GM18909 (cell line): ENCODE data around the gene KIFC1.

Source experiments
- ATAC-seq: cut with Tn5 transposase; IDR thresholded peaks from one replicate; pipeline ENCODE4 v1.9.1; 2021; ENCODE audit warnings: mild to moderate bottlenecking; ENCODE audit not compliant: unreplicated experiment, poor library complexity

KIFC1 gene

GRCh38 chr6:33424855-33425667 lies 33.4 kb downstream of the KIFC1 start:
- no peak for ATAC-seq

DNA sequence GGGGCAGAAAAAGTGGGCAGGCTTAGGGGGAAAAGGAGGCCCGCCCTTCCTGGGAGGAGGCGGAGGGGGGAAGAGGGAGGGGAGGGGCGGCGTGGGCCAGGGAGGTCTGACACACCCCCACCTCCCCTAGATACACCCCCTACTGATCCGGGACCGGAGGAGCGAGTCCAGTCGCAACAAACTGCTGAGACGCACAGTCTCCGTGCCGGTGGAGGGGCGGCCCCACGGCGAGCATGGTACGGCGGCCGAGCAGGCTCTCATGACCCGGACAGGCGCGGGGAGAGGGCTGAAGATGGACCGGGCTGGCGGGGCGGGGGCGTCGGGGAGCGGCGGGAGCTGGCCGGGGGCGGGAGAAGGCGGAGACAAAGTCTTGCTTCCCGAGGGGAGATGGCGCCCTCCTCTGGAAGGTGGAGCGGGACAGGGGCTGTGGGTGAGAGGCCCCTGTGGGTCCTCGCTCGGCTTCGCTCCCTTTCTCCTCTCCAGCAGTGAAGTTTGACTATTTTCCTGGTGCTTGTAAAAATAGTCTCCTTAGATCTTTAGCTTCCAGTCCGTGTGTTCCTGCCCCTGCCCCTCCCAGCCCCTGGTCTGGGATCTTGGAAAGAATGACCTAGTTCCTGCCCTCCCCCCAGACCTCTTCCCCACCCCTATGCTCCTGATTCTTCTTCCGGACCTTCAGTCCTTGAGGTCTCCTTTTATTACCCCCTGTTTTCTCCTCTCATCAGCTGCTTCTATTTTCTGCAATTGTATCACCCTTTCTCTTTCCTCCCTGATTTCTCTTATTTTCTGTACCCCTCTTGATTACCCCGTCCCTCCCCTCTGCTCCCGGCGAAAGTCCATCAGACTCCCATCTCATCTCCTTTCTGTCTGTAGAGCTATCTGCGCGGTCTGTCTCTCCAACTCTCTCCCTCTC lies 34.3 kb downstream of the KIFC1 start:
- peak; percentile 41 for ATAC-seq

DNA sequence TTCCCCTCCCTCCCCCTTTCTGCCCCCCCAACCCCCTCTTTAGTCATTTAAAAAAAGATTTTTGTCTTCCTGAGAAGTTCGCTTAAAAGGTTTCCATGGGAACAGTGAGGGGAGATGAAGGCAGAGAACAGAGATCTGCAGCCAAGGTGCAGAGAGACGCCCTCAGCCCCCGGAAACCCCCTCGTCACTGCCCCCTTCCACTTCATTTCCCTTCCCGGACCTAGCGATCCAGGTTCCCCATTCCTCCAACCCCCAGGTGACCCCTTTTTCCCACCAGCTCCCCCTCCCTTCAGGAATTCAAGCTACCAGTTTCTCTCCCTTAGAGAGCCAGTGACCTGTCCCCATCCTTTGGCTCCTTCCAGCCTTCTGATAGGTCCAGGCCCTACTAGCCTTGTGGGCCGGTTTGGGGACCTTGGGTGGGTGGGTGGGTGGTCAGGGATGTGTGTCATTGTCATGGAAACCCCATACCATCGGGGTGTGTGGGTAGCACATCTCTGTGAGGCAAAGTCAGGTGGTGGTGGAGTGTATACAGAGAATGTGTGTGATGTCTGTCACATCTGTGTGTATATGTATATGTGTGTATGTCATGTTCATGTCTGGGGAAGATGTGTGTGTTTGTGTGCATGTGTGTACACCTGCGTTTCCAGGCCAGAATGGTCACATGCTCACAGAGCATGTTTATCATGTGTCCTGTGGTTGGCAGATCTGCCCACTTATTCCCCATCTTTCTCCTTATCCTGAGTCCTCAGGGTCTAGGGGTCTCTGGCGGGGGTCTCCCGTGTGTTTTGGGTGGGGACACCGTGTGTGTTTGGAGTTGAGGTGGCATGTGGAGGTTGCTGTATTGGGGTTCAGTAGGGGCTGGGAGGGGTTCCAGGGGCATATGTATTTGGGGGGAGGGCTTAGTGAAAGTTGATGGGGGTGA lies 35.2 kb downstream of the KIFC1 start:
- no peak for ATAC-seq

DNA sequence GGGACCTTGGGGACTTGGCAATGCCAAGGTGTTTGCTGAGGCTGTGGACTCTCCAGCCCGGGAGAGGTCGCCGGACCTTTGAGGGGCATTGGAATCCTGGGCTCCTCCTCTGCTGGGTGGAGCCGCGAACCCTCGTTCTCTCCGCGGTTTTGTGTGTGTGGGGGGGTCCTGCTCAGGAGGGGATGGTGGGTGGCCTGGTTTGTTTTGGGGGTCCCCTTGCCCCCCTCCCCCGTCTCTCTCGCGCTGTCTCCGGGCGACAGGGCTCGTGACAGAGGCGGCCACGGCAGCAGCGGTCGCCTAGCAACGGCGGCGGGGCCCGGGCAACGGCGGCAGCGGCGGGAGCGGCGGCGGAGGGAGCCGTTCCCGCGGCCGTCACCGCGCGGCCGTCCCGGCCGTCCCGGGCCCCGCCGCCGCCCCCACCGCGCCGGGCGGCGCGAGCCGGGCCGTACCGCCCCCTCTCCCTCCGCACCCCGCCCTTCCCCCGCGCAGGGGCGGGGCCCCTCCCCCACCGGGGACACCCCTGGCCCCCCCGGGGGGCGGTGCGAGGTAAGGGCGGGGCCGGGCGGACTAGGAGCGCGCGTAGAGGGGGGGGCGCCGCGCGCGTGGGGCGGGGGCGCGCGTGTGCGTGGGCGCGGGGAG lies 36.1 kb downstream of the KIFC1 start:
- ATAC-seq = no peak

GRCh38 chr6:33428224-33428965 lies 36.8 kb downstream of the KIFC1 start:
- ATAC-seq = no peak

- ATAC-seq = no peak
These were observed 37.5 kb downstream of the KIFC1 start for GRCh38 chr6:33428966-33429749.

GRCh38 chr6:33429750-33430052 lies 38.1 kb downstream of the KIFC1 start:
- no peak for ATAC-seq

DNA sequence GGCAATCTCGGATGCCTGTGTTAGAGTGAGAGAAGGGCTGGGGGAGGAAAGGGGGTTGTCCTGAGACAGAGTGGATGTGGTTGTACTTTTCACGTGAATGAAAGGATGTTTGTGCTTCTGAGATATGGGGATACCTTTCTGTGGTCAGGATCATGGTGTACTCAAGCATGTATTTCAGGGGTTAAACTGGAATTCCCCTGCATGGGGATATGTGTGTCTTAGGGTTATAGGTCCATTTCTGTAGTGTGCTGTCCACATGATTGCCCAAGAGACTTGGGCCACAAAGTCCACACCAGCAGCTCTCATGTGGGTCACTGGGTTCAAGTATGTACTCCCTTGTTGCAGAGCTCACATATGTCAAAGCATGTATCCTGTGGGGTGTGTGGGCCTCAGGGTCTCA lies 38.7 kb downstream of the KIFC1 start:
- no peak for ATAC-seq

DNA sequence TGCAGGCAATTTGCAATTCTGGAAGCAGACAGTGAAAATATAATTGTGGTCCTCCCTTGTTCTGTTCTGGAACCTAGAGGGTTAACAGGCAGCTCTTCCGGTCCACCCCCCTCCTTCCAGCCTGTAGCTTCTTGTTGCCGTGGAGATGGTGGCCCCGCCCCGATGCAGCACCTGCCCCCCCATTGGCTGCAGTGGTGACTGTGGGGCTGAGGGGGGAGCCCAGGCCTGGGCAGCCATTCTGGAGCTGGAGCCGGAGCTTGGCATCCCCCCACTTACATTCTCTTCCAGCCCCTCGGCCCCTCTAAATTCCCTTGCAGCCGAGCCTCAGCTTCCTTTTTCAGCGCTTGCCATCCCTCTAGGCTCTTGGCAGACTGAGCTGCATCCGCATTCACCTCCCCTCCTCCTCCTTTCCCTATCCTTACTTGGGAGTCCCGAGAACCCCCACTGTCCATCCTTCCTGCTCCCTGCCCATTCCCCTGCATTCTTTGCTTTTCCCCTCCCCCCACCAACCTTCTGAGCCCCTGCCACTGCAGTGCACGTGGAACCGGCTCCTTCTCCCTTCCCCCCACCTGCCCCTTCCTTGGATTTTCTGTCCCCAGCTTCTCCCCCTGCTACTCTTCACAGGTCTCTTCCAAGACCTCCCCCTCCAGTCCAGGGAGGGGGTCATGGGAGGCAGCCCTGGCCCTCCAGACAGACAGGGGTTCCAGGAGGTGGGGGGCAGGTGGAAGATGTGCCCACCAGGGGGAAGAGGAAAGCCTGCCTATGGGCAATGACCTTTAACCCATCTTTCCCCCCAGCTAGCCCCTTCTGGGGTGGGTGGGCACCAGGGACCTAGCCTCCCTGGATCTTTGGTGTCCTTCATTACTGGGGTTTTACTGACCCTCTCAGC lies 39.6 kb downstream of the KIFC1 start:
- ATAC-seq = no peak

DNA sequence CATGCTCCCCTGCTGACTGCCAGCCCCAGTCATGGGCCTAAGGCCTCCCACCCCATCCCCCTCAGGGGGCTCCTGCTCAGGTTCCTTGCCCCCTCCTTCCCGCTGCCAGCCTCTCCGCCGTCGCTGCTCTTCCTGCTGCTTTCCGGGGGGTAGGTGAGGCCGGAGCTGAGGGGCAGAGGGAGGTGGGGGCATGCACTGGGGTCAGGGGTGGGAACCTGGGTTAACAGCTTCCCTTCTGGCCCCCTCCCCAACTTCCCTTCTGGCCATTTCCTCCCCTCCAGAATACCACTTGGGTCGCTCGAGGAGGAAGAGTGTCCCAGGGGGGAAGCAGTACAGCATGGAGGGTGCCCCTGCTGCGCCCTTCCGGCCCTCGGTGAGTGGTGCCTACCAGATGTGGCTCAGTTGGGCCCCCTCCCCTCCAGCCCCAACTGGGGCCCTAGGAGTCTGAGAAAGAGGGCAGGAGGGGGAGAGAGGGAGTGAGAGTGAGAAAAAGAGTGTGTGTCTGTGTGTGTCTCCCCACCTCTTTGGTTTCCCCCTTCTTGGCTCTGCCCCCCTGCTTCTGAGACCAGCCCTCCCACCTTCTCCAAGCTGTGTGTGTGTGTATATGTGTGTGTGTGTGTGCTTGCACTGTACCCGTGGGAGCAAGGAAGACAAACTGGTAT lies 40.4 kb downstream of the KIFC1 start:
- no peak for ATAC-seq

GRCh38 chr6:33432546-33432945 lies 40.9 kb downstream of the KIFC1 start:
- no peak for ATAC-seq

GRCh38 chr6:33433001-33433543 lies 41.4 kb downstream of the KIFC1 start:
- no peak for ATAC-seq

DNA sequence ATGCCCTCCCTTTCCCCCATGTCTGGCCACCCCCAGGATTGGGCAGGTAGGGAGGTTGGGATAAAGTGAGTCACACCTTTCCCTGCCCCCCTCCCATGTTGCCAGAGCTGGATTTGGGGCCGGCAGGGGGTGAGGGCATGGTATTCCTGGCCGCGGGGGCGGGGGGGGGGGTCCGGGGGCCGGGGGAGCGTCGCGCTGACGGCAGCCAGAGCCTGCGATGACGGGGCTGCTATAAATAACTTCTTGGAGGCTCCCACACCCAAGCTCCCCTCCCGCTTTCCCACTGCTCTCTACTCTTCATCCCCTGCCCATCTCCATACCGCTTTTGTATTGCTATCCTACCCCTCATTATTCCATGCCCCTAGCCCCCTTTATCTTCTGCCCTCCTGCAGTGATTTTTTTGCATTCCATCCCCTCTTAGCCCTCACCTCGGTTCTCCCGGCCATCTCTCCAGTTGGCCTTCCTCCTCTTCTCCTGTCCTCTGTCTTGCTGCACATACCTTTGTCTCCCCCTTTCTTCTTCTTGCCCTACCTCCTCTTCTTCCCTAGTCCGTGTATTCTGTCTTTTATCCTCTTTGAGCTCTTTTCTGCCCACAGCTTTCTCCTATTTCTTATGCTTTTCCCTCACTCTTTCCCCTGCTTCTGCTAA lies 42.0 kb downstream of the KIFC1 start:
- ATAC-seq = no peak

DNA sequence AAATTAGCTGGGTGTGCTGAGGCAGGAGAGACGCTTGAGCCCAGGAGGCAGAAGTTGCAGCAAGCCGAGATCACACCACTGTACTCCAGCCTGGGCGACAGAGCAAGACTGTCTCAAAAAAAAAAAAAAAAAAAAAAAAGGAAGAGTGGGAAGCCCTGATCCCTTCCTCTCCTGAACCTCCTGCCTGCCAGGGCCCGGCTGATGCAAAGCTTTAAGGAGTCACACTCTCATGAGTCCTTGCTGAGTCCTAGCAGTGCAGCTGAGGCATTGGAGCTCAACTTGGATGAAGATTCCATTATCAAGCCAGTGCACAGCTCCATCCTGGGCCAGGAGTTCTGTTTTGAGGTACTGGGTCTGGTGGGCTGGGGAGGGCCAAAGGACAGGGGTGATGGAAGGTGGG lies 43.3 kb downstream of the KIFC1 start:
- no peak for ATAC-seq

DNA sequence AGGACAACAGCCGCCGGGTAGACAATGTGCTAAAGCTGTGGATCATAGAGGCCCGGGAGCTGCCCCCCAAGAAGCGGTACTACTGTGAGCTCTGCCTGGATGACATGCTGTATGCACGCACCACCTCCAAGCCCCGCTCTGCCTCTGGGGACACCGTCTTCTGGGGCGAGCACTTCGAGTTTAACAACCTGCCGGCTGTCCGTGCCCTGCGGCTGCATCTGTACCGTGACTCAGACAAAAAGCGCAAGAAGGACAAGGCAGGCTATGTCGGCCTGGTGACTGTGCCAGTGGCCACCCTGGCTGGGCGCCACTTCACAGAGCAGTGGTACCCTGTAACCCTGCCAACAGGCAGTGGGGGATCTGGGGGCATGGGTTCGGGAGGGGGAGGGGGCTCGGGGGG lies 46.0 kb downstream of the KIFC1 start:
- ATAC-seq = no peak

DNA sequence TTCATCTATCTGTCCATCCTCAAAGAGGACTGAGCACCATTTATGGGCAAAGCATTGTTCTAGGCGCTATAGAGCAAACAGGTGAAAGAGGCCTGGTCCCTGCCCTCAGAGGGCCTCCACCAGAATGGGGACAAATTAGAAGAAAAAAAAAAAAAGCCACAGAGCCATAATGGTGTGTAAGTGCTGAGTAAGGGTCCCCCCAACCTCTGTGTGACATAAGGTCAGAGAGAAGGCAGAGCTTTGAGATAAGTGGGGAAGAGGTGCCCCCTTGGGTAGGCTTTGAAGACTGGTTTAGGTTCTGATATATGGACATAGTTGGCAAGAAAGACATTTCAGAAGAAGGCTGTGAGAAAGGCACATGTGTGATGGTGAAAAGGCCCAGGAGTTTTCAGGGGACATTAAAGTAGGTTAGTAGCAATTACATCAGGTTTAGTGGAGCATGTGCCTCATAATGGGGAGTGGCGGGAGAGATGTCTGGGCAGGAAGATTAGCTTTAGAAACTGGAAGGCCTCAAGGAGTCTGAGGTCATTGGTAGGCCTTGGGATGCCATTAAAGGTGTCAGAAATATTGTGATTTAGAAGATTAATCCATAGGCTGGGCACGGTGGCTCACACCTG lies 47.5 kb downstream of the KIFC1 start:
- ATAC-seq = no peak
